HG02970 (cell line): ENCODE results near the gene PPP1R1B.

Experiments used
- ATAC-seq: cut with Tn5 transposase; IDR thresholded peaks from one replicate; pipeline ENCODE4 v1.9.1; 2021; ENCODE audit warnings: mild to moderate bottlenecking, moderate library complexity, moderate number of reproducible peaks; ENCODE audit not compliant: unreplicated experiment, low FRiP score

Gene PPP1R1B

GRCh38 chr17:39666231-39666600 lies 39.5 kb downstream of the PPP1R1B start:
- ATAC-seq, result no peak

- ATAC-seq, result no peak
Observed at GRCh38 chr17:39666601-39667261, 40.0 kb downstream of the PPP1R1B start.

- no peak for ATAC-seq
Observed at GRCh38 chr17:39667262-39667944, 40.7 kb downstream of the PPP1R1B start.

- ATAC-seq, result no peak
Observed at GRCh38 chr17:39667945-39668924, 41.5 kb downstream of the PPP1R1B start, which contains the start of gene PNMT. Gene PNMT (plus strand): TSS chr17:39668453. CDS start chr17:39668476, 23 bp downstream.

- ATAC-seq, result no peak
Observed at GRCh38 chr17:39669897-39670735, 43.4 kb downstream of the PPP1R1B start.

GRCh38 chr17:39670746-39671145 lies 44.0 kb downstream of the PPP1R1B start:
- no peak for ATAC-seq

GRCh38 chr17:39671651-39672521 lies 45.1 kb downstream of the PPP1R1B start:
- no peak for ATAC-seq

- no peak for ATAC-seq
Observed at GRCh38 chr17:39672522-39673334, 46.0 kb downstream of the PPP1R1B start.

- no peak for ATAC-seq
Observed at GRCh38 chr17:39673335-39674081, 46.8 kb downstream of the PPP1R1B start.

- ATAC-seq, result no peak
Observed at GRCh38 chr17:39674179-39674578, 47.4 kb downstream of the PPP1R1B start.

GRCh38 chr17:39674702-39675389 lies 48.1 kb downstream of the PPP1R1B start:
- ATAC-seq, result no peak

GRCh38 chr17:39675390-39676082 lies 48.8 kb downstream of the PPP1R1B start:
- no peak for ATAC-seq

- ATAC-seq, result no peak
Observed at GRCh38 chr17:39676198-39676819, 49.6 kb downstream of the PPP1R1B start.

- no peak for ATAC-seq
Observed at GRCh38 chr17:39677072-39677471, 50.3 kb downstream of the PPP1R1B start.

- ATAC-seq, result no peak
Observed at GRCh38 chr17:39677542-39678339, 51.0 kb downstream of the PPP1R1B start.
